Measurements from ENCODE around the gene ZSWIM7.

ZSWIM7 gene

GRCh38 chr17:15955793-15956541, 43.5 kb downstream of the ZSWIM7 start:
- DNase-seq: peak; percentile 38

GRCh38 chr17:15954222-15954621, 45.3 kb downstream of the ZSWIM7 start:
- no peak for DNase-seq

- peak; percentile 59 for DNase-seq
These were observed 46.4 kb downstream of the ZSWIM7 start for GRCh38 chr17:15952916-15953790.

GRCh38 chr17:15952048-15952532, 47.4 kb downstream of the ZSWIM7 start:
- peak; percentile 56 for DNase-seq

- DNase-seq: no peak
These were observed 48.0 kb downstream of the ZSWIM7 start for GRCh38 chr17:15951368-15952047.

GRCh38 chr17:15947976-15948752, 51.3 kb downstream of the ZSWIM7 start:
- no peak for DNase-seq

- DNase-seq: no peak
These were observed 52.2 kb downstream of the ZSWIM7 start for GRCh38 chr17:15947271-15947670.

- peak; percentile 54 for DNase-seq
These were observed 52.8 kb downstream of the ZSWIM7 start for GRCh38 chr17:15946611-15947120.

GRCh38 chr17:15945527-15946191, 53.8 kb downstream of the ZSWIM7 start:
- peak; percentile 80 for DNase-seq

GRCh38 chr17:15944759-15945526, 54.6 kb downstream of the ZSWIM7 start, which contains the start of gene ADORA2B:
TSS of gene ADORA2B (plus strand) at chr17:15945130. CDS start at chr17:15945249, 119 bp downstream.
- peak; percentile 80 for DNase-seq

GRCh38 chr17:15943971-15944758, 55.3 kb downstream of the ZSWIM7 start:
- DNase-seq: peak; percentile 36

GRCh38 chr17:15942207-15942833, 57.2 kb downstream of the ZSWIM7 start:
- peak; percentile 43 for DNase-seq

- DNase-seq: peak; percentile 47
These were observed 57.7 kb downstream of the ZSWIM7 start for GRCh38 chr17:15941781-15942180.

GRCh38 chr17:15936481-15936880, 63.0 kb downstream of the ZSWIM7 start:
- peak; percentile 2 for DNase-seq

GRCh38 chr17:15935891-15936290, 63.6 kb downstream of the ZSWIM7 start:
- DNase-seq: no peak

- DNase-seq: peak; percentile 25
These were observed 64.6 kb downstream of the ZSWIM7 start for GRCh38 chr17:15934866-15935265.

GRCh38 chr17:15931394-15931793, 68.1 kb downstream of the ZSWIM7 start:
- peak; percentile 21 for DNase-seq

GRCh38 chr17:15930426-15930825, 69.1 kb downstream of the ZSWIM7 start:
- peak; percentile 37 for DNase-seq

- no peak for DNase-seq
These were observed 69.6 kb downstream of the ZSWIM7 start for GRCh38 chr17:15929941-15930340.
